Stomach (tissue), 4 donors: Measurements from ENCODE around the gene KRTAP5-11.
"Not testable (repeated sequence)": the region's sequence is repeated elsewhere in the genome, so short reads cannot be mapped to it uniquely, and the experiment has no call there.

Experiments
- CTCF ChIP-seq, 7 experiments: fragments of 450-650 bp in 4 of 7; fragments of 200-600 bp in 3 of 7; sonication (generic) in 3 of 7; IDR thresholded peaks; one replicate each; pipeline ENCODE4 v1.5.1; 2016 to 2019; ENCODE audit warnings: antibody characterized with exemption in 7 of 7, control low read depth in 2 of 7, mild to moderate bottlenecking in 1 of 7
- POLR2A ChIP-seq, 4 donors: fragments of 450-650 bp; IDR thresholded peaks; one replicate each; pipeline ENCODE4 v1.6.1; 2016; ENCODE audit warnings: antibody characterized with exemption in 4 of 4, control low read depth in 2 of 4, mild to moderate bottlenecking in 1 of 4, moderate library complexity in 1 of 4
- POLR2AphosphoS5 ChIP-seq, 3 donors: sonication (generic); formaldehyde crosslinking; IDR thresholded peaks; one replicate each; pipeline ENCODE4 v1.6.1; 2016; ENCODE audit warnings: antibody characterized with exemption in 3 of 3

- TF ChIP-seq POLR2A, CTCF, POLR2AphosphoS5 (IDR thresholded peaks at IDR 0.05): not testable (repeated sequence)
Measured at GRCh38 chr11:71589546-71589920, 6.9 kb upstream of the KRTAP5-11 start.
